OCI-LY7 (cell line): ENCODE data around the gene STX11. TPM values are rescaled to one million over a fixed set of nuclear protein-coding genes. Genes with fewer than 3 reads are reported as not detected.

Experiments
- BruUV-seq: library from RNA; stranded (reverse); fragments of 400-500 nt; replicated peaks from 2 replicates; lab custom pipeline; 2021; lab: Mats Ljungman, UMichigan
- CTCF ChIA-PET: fragments of 300-600 bp; sonication (Branson Sonifier 250); formaldehyde crosslinking; loops from one replicate; lab custom pipeline; 2022; ENCODE audit warnings: antibody characterized with exemption; ENCODE audit not compliant: unreplicated experiment; lab: Charles Lee
- POLR2A ChIA-PET: fragments of 300-600 bp; sonication (Branson Sonifier 250); formaldehyde crosslinking; loops from one replicate; lab custom pipeline; 2022; ENCODE audit warnings: antibody characterized with exemption; lab: Charles Lee
- DNase-seq: peaks from one replicate; pipeline ENCODE4 v3.0.0-alpha.2; 2015; ENCODE audit warnings: low spot score
- H2AFZ ChIP-seq: fragments of 200-600 bp; sonication (generic), shearing (Covaris generic); 2 replicates; pipeline ENCODE4 v1.6.1; 2014; ENCODE audit warnings: mild to moderate bottlenecking, antibody characterized with exemption, low read length, moderate library complexity
- H3K27ac ChIP-seq: fragments of 200-600 bp; sonication (generic); 2 replicates; pipeline ENCODE4 v1.5.1; 2014; ENCODE audit warnings: mixed run types, low read depth, mild to moderate bottlenecking, moderate library complexity, low read length, inconsistent platforms; ENCODE audit not compliant: poor library complexity, severe bottlenecking
- H3K36me3 ChIP-seq: fragments of 200-600 bp; sonication (generic); 2 replicates; pipeline ENCODE4 v1.6.1; 2014; ENCODE audit warnings: mild to moderate bottlenecking, antibody characterized with exemption, low read length, moderate library complexity, mixed read lengths; ENCODE audit not compliant: insufficient read depth
- H3K4me1 ChIP-seq: fragments of 200-600 bp; sonication (generic); 2 replicates; pipeline ENCODE4 v1.5.1; 2014; ENCODE audit warnings: mild to moderate bottlenecking, low read length; ENCODE audit not compliant: insufficient read depth, poor library complexity, severe bottlenecking
- H3K4me2 ChIP-seq: fragments of 200-600 bp; sonication (generic); 2 replicates; pipeline ENCODE4 v1.6.1; 2014; ENCODE audit warnings: mild to moderate bottlenecking, low read length
- H3K4me3 ChIP-seq: fragments of 200-600 bp; sonication (generic); 2 replicates; pipeline ENCODE4 v1.5.1; 2014; ENCODE audit warnings: mild to moderate bottlenecking, low read depth, low read length; ENCODE audit not compliant: poor library complexity, severe bottlenecking
- H3K79me2 ChIP-seq: fragments of 200-600 bp; sonication (generic); 2 replicates; pipeline ENCODE4 v1.6.1; 2016; ENCODE audit warnings: low read depth, mild to moderate bottlenecking, low read length, moderate library complexity, mixed read lengths; ENCODE audit not compliant: insufficient read depth
- H3K9me2 ChIP-seq: fragments of 200-600 bp; sonication (generic); 2 replicates; pipeline ENCODE4 v1.6.1; 2016; ENCODE audit warnings: mild to moderate bottlenecking, low read length, mixed read lengths; ENCODE audit not compliant: insufficient read depth
- H3K9me3 ChIP-seq: fragments of 200-600 bp; sonication (generic); 2 replicates; pipeline ENCODE4 v1.6.1; 2014; ENCODE audit warnings: mild to moderate bottlenecking, mixed run types, low read length, mixed read lengths
- H4K20me1 ChIP-seq: fragments of 200-600 bp; sonication (generic); 2 replicates; pipeline ENCODE4 v1.6.1; 2014; ENCODE audit warnings: mild to moderate bottlenecking, antibody characterized with exemption, low read length, moderate library complexity, mixed read lengths; ENCODE audit not compliant: insufficient read depth
- EZH2phosphoT487 ChIP-seq: fragments of 200-600 bp; sonication (generic); IDR thresholded peaks from 2 replicates; pipeline ENCODE4 v1.6.1; 2018; ENCODE audit warnings: low read depth, borderline replicate concordance, mild to moderate bottlenecking, mixed run types, antibody characterized with exemption, low read length, moderate library complexity, mixed read lengths
- intact Hi-C: fragments of 100-400 bp; cut with micrococcal nuclease; formaldehyde crosslinking; loops from one replicate; pipeline ENCODE4 v1.10.0; 2022; ENCODE audit not compliant: unreplicated experiment
- total RNA-seq, 2 experiments: library from RNA; depleted of rRNA in 1 of 2; stranded (reverse); fragments of >200 nt in 1 of 2; shearing (Covaris generic) in 1 of 2; gene quantifications; 2 replicates each; pipeline ENCODE4 v1.2.3, GENCODE V29; 2014 to 2022
- TF ChIP-seq, protein P1 (sequence below): fragments of 200-600 bp; sonication (generic); conservative IDR thresholded peaks from 2 replicates; pipeline ENCODE4 v1.5.1; 2014; ENCODE audit warnings: mild to moderate bottlenecking, antibody characterized with exemption, low read length, moderate library complexity, mixed read lengths

Gene STX11
- total RNA-seq, 2 experiments from 2014 or later = 0.16 to 1.1 TPM

DNA sequence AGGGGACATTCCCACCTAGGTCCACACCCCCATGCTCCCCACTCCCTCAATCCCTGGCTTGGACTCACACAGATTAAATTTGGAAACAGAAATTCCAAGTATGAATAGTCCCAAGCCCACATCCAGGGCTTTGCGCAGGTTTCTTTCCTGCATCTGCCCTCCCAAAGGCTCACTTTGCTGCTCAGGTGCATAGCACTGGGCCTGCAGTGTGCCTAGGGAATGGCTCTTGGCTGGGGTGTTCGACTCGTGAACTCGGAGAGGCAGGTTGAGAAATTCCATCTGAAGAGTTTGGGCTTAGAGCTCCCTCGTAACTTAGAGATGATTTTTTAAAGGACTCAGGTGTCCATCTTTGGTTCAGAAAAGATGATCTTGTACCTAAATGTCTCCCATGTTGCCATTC lies 40.1 kb upstream of the STX11 start:
- no peaks in the 10 kb centered on the region for H4K20me1 ChIP-seq
- no peaks in the 10 kb centered on the region for H3K9me3 ChIP-seq
- no peaks in the 10 kb centered on the region for H3K4me1 ChIP-seq
- intact Hi-C loops = loop anchor here (5.0 kb wide), 1 partner anchor 37 kb away; no protein-coding TSS in a partner anchor
- CTCF ChIA-PET = no interaction called here
- H3K27ac ChIP-seq = no peak overlapping the region
- no peaks in the 10 kb centered on the region for H3K9me2 ChIP-seq
- BruUV-seq = no TSS peak
- H3K4me2 ChIP-seq = no peak overlapping the region
- no peak for TF ChIP-seq EZH2phosphoT487
- TF ChIP-seq, protein P1, sequence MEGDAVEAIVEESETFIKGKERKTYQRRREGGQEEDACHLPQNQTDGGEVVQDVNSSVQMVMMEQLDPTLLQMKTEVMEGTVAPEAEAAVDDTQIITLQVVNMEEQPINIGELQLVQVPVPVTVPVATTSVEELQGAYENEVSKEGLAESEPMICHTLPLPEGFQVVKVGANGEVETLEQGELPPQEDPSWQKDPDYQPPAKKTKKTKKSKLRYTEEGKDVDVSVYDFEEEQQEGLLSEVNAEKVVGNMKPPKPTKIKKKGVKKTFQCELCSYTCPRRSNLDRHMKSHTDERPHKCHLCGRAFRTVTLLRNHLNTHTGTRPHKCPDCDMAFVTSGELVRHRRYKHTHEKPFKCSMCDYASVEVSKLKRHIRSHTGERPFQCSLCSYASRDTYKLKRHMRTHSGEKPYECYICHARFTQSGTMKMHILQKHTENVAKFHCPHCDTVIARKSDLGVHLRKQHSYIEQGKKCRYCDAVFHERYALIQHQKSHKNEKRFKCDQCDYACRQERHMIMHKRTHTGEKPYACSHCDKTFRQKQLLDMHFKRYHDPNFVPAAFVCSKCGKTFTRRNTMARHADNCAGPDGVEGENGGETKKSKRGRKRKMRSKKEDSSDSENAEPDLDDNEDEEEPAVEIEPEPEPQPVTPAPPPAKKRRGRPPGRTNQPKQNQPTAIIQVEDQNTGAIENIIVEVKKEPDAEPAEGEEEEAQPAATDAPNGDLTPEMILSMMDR = no peak
- POLR2A ChIA-PET = interaction anchor here (0.7 kb wide), 1 partner anchor 20 kb away, joined by 3 read pairs; no protein-coding TSS in a partner anchor
- no peak overlapping the region for H3K4me3 ChIP-seq
- H3K36me3 ChIP-seq = no peaks in the 10 kb centered on the region
- no peak for DNase-seq
- no peak overlapping the region for H2AFZ ChIP-seq
- no peaks in the 10 kb centered on the region for H3K79me2 ChIP-seq

DNA sequence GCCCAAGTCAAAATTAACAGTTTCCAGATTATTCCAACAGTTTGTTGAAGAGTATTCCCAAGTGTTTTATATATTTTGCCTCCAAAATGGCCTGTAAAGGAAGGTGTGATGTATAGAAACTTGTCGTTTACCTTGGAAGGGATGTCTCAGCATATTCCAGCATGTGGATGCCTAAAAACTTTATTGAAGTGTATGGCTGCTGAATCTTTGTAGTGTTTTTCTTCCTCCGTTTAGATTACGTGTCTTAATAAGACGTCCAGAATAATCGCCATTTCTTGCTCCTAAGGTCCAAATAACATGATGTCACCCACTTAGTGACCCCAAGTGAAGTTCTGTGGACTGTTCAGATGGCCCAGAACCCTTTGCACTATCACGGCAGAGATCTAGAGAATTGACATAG lies 37.0 kb upstream of the STX11 start:
- ChIA-PET POLR2A (no interaction called here), CTCF (no interaction called here)

DNA sequence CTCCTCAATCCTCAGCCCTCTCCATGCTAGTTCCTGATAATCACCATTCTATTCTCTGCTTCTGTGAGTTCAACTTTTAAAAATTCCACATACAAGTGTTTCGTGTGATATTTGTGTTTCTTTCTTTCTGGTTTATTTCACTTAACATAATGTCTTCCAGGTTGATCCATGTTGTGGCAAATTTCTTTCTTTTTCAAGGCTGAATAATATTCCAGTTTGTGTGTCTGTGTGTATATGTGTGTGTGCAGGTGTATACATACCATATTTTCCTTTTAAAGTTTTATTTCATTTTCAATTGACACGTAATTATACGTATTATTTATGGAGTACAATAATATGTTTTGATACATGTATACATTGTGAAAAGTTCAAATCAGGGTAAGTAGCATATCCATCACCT lies 35.1 kb upstream of the STX11 start:
- BruUV-seq = no TSS peak
- DNase-seq = no peak
- Histone ChIP-seq H2AFZ (no peak overlapping the region), H3K4me2 (no peak overlapping the region), H3K9me2 (no peaks in the 10 kb centered on the region), H3K27ac (no peak overlapping the region), H4K20me1 (no peaks in the 10 kb centered on the region), H3K79me2 (no peaks in the 10 kb centered on the region), H3K4me1 (no peaks in the 10 kb centered on the region), H3K36me3 (no peaks in the 10 kb centered on the region), H3K9me3 (no peaks in the 10 kb centered on the region), H3K4me3 (no peak overlapping the region)
- TF ChIP-seq, protein P1 = no peak
- no peak for TF ChIP-seq EZH2phosphoT487
- intact Hi-C loops = no loop called here
- ChIA-PET POLR2A (interaction anchor here (0.5 to 1.1 kb wide), 5 partner anchors 8 to 307 kb away, joined by 3 to 6 read pairs (median 4); no protein-coding TSS in a partner anchor), CTCF (no interaction called here)

More for the DNA sequence above, 37.0 kb upstream of the STX11 start:
- H3K27ac ChIP-seq = no peak overlapping the region
- H3K4me2 ChIP-seq = no peak overlapping the region
- H3K9me2 ChIP-seq = no peaks in the 10 kb centered on the region
- intact Hi-C loops = loop anchor here (5.0 kb wide), 1 partner anchor 34 kb away; no protein-coding TSS in a partner anchor
- no peaks in the 10 kb centered on the region for H3K9me3 ChIP-seq
- BruUV-seq = no TSS peak
- TF ChIP-seq, protein P1 = no peak
- no peak for TF ChIP-seq EZH2phosphoT487
- no peaks in the 10 kb centered on the region for H3K79me2 ChIP-seq
- no peak overlapping the region for H2AFZ ChIP-seq
- no peak overlapping the region for H3K4me3 ChIP-seq
- no peaks in the 10 kb centered on the region for H3K36me3 ChIP-seq
- no peaks in the 10 kb centered on the region for H4K20me1 ChIP-seq
- no peaks in the 10 kb centered on the region for H3K4me1 ChIP-seq
- no peak for DNase-seq
